Measurements from ENCODE around the gene MAP7D3. TPM values are rescaled to one million over a fixed set of nuclear protein-coding genes. Genes with fewer than 3 reads are reported as not detected.
A peak's percentile ranks its signal among the peaks of the same experiment; 100 is the strongest.

Gene MAP7D3
- total and polyA plus RNA-seq, 2 of the 4 experiments (the other 2 are of a cell fraction): 10.0 to 23.8 TPM

- DNase-seq: peak; percentile 50
- H3K56ac ChIP-seq (ENCODE audit: extremely low read depth, insufficient read depth, low read length): peak overlapping the region; percentile 85; the same call in 1 of the 2 replicates
- dilution Hi-C loops (cut with HindIII; ENCODE audit: low sequenced_read_pairs, unreplicated experiment): no loop called here
- H2BK5ac ChIP-seq (ENCODE audit: low read depth, low read length, poor library complexity, severe bottlenecking): peak overlapping the region; percentile 92
- peaks cover 8% of the 10 kb centered on the region for H3K9me1 ChIP-seq (ENCODE audit: insufficient read depth, low read length)
- H4K5ac ChIP-seq (ENCODE audit: low read depth, low read length): peak overlapping the region; percentile 98
- H4K20me1 ChIP-seq (ENCODE audit: insufficient read depth, low read length): peaks cover 5% of the 10 kb centered on the region
- no CpG with 5 or more reads among the region's 9 CpGs for WGBS, 2 experiments (ENCODE audit: extremely low coverage in 2 of 2, insufficient read length in 1 of 2)
- intact Hi-C loops (cut with micrococcal nuclease): loop anchor here (1.0 to 5.0 kb wide), 2 partner anchors 44 to 327 kb away; partner anchors contain the start of gene HTATSF1
- peak overlapping the region; percentile 96 for H4K91ac ChIP-seq (ENCODE audit: insufficient read depth, low read depth, low read length)
- no peak overlapping the region for H2AFZ ChIP-seq (replicated peaks; ENCODE audit: low read length, poor library complexity)
- peak overlapping the region; percentile 98 for H2BK120ac ChIP-seq (ENCODE audit: low read depth, low read length)
- POLR2A ChIA-PET (ENCODE audit: unreplicated experiment): no interaction called here
- no peak overlapping the region for H2AK9ac ChIP-seq (replicated peaks; ENCODE audit: low read depth, low read length, poor library complexity)
- peaks cover 3 to 17% of the 10 kb centered on the region in 2 experiments; a peak in 2 of 4 replicates for H3K79me1 ChIP-seq (ENCODE audit: low read depth in 1 of 2, low read length in 2 of 2)
- CTCF ChIA-PET: interaction anchor here (1.1 to 1.7 kb wide), 2 partner anchors 30 to 142 kb away, joined by 3 to 4 read pairs; no protein-coding TSS in a partner anchor
- no peaks in the 10 kb centered on the region for H3K9me3 ChIP-seq (ENCODE audit: control insufficient read depth, insufficient read depth, low read length)
- H3K14ac ChIP-seq (replicated peaks; ENCODE audit: low read depth, low read length): peak overlapping the region; percentile 89
- peak overlapping the region; percentile 96 for H2BK20ac ChIP-seq (ENCODE audit: low read depth, low read length)
- H3K4me2 ChIP-seq (ENCODE audit: low read depth, low read length): peak overlapping the region; percentile 95
- H3K18ac ChIP-seq (ENCODE audit: low read depth, low read length): peak overlapping the region; percentile 99
- H2AK5ac ChIP-seq (ENCODE audit: low read depth, low read length): peak overlapping the region; percentile 85
- peak overlapping the region; percentile 88 for H3K23ac ChIP-seq (ENCODE audit: low read depth, low read length)
- peak overlapping the region; percentile 69; the same call in 1 of the 3 replicates for H2BK15ac ChIP-seq (ENCODE audit: low read depth, low read length)
- no peaks in the 10 kb centered on the region; the same call in 1 of the 2 replicates for H3K36me3 ChIP-seq (ENCODE audit: control insufficient read depth, insufficient read depth, low read length)
- ATAC-seq (ENCODE audit: low read depth): peak; percentile 55
- peak overlapping the region; percentile 55 to 87; a peak in 3 of 4 replicates for H4K8ac ChIP-seq (ENCODE audit: low read depth in 2 of 2, low read length in 2 of 2)
- peak overlapping the region; percentile 55 for H3K9ac ChIP-seq (ENCODE audit: low read depth, low read length)
- H3K27me3 ChIP-seq (ENCODE audit: control insufficient read depth, insufficient read depth, low read length): no peaks in the 10 kb centered on the region
- BruUV-seq (replicated peaks): TSS peak; percentile 20
- H3K4me3 ChIP-seq (ENCODE audit: insufficient read depth, low read depth, low read length): no peak overlapping the region
- H3K4ac ChIP-seq (ENCODE audit: low read depth, low read length): peak overlapping the region; percentile 97
- TF ChIP-seq RAD21 (IDR thresholded peaks at IDR 0.05; ENCODE audit: low read length) (peak; percentile 50), SMC3 (IDR thresholded peaks at IDR 0.05; ENCODE audit: low read depth, low read length) (peak; percentile 35), NFE2L2 (IDR thresholded peaks at IDR 0.05; ENCODE audit: low read depth, low read length) (no peak), CTCF (conservative IDR thresholded peaks at IDR 0.05; ENCODE audit: low read depth, low read length) (peak; percentile 46)
- H3K4me1 ChIP-seq (ENCODE audit: control insufficient read depth, insufficient read depth, low read length): peaks cover 19% of the 10 kb centered on the region
- in situ Hi-C loops (cut with MboI; ENCODE audit: low sequenced_read_pairs): no loop called here
- H3K27ac ChIP-seq (ENCODE audit: insufficient read depth, low read length): peak overlapping the region; percentile 100
Measured at GRCh38 chrX:136170139-136170800, 80.9 kb downstream of the MAP7D3 start.
